WTC11 (cell line): Measurements from ENCODE around the gene SCPEP1. TPM values are rescaled to one million over a fixed set of nuclear protein-coding genes. Genes with fewer than 3 reads are reported as not detected.

Experiments used
- ATAC-seq: fragments of 200-7000 bp; cut with Tn5 transposase; 2 replicates; pipeline ENCODE4 v1.10.0; 2021; ENCODE audit warnings: mild to moderate bottlenecking, moderate library complexity
- CTCF ChIA-PET: fragments of 300-600 bp; sonication (Branson Sonifier 250); formaldehyde crosslinking; loops from one replicate; lab custom pipeline; 2021; ENCODE audit warnings: antibody characterized with exemption; lab: Charles Lee
- POLR2A ChIA-PET: fragments of 350-600 bp; sonication (Branson Sonifier 250); formaldehyde crosslinking; loops from one replicate; lab custom pipeline; 2021; ENCODE audit warnings: antibody characterized with exemption; lab: Charles Lee
- DNase-seq: peaks from one replicate; pipeline ENCODE4 v3.0.0; 2021; ENCODE audit warnings: low spot score
- H3K27ac Mint-ChIP-seq: 2 replicates; pipeline ENCODE4 v1.8.0; 2021; ENCODE audit warnings: mixed read lengths
- H3K27me3 Mint-ChIP-seq: 2 replicates; pipeline ENCODE4 v1.8.0; 2021; ENCODE audit warnings: low read depth, mild to moderate bottlenecking, moderate library complexity, mixed read lengths
- H3K36me3 Mint-ChIP-seq: 2 replicates; pipeline ENCODE4 v1.8.0; 2021; ENCODE audit warnings: mixed read lengths
- H3K4me1 Mint-ChIP-seq: 2 replicates; pipeline ENCODE4 v1.8.0; 2022; ENCODE audit warnings: mixed read lengths
- H3K4me3 Mint-ChIP-seq: 2 replicates; pipeline ENCODE4 v1.8.0; 2021; ENCODE audit warnings: mild to moderate bottlenecking, moderate library complexity, mixed read lengths
- H3K9me3 Mint-ChIP-seq: 2 replicates; pipeline ENCODE4 v1.8.0; 2021; ENCODE audit warnings: mixed read lengths
- ATF1 ChIP-seq: sonication (generic); formaldehyde crosslinking; IDR thresholded peaks from 2 replicates; pipeline ENCODE4 v1.8.1; 2023; ENCODE audit warnings: mild to moderate bottlenecking, moderate library complexity, missing genetic modification reagents
- CBFB ChIP-seq: sonication (generic); formaldehyde crosslinking; IDR thresholded peaks from 2 replicates; pipeline ENCODE4 v1.8.1; 2022; ENCODE audit warnings: mild to moderate bottlenecking, low read depth, missing genetic modification reagents
- CREB1 ChIP-seq: sonication (generic); formaldehyde crosslinking; IDR thresholded peaks from 2 replicates; pipeline ENCODE4 v1.8.0; 2023; ENCODE audit warnings: mild to moderate bottlenecking, missing genetic modification reagents
- EMX1 ChIP-seq: fragments of 250-450 bp; sonication (Bioruptor Pico); IDR thresholded peaks from 2 replicates; pipeline ENCODE4 v1.8.0; 2021; ENCODE audit warnings: mild to moderate bottlenecking
- ETV6 ChIP-seq: sonication (generic); formaldehyde crosslinking; IDR thresholded peaks from 2 replicates; pipeline ENCODE4 v1.8.1; 2022; ENCODE audit warnings: mild to moderate bottlenecking, missing genetic modification reagents
- FOXP1 ChIP-seq: sonication (generic); formaldehyde crosslinking; IDR thresholded peaks from 2 replicates; pipeline ENCODE4 v1.8.0; 2022; ENCODE audit warnings: missing genetic modification reagents, mild to moderate bottlenecking, moderate library complexity, borderline replicate concordance
- GTF2I ChIP-seq: fragments of 250-450 bp; sonication (Bioruptor Pico); conservative IDR thresholded peaks from 2 replicates; pipeline ENCODE4 v1.4.0; 2021; ENCODE audit warnings: mild to moderate bottlenecking
- IRF2 ChIP-seq: sonication (generic); formaldehyde crosslinking; IDR thresholded peaks from 2 replicates; pipeline ENCODE4 v1.8.0; 2022; ENCODE audit warnings: low read depth, missing genetic modification reagents, borderline replicate concordance
- NFATC4 ChIP-seq: fragments of 250-450 bp; sonication (Bioruptor Pico); IDR thresholded peaks from 2 replicates; pipeline ENCODE4 v1.9.0; 2021; ENCODE audit warnings: mild to moderate bottlenecking
- PRRX2 ChIP-seq: fragments of 250-450 bp; sonication (Bioruptor Pico); IDR thresholded peaks from 2 replicates; pipeline ENCODE4 v1.8.0; 2021; ENCODE audit warnings: mild to moderate bottlenecking
- SMAD3 ChIP-seq: sonication (generic); formaldehyde crosslinking; IDR thresholded peaks from 2 replicates; pipeline ENCODE4 v1.8.0; 2022; ENCODE audit warnings: missing genetic modification reagents, mild to moderate bottlenecking, borderline replicate concordance
- TCF7 ChIP-seq: sonication (generic); formaldehyde crosslinking; IDR thresholded peaks from 2 replicates; pipeline ENCODE4 v1.8.0; 2022; ENCODE audit warnings: mild to moderate bottlenecking, low read depth, missing genetic modification reagents, moderate library complexity
- ZBTB21 ChIP-seq: sonication (generic); formaldehyde crosslinking; IDR thresholded peaks from 2 replicates; pipeline ENCODE4 v1.8.1; 2023; ENCODE audit warnings: mild to moderate bottlenecking, missing genetic modification reagents, borderline replicate concordance
- ZNF138 ChIP-seq: sonication (generic); formaldehyde crosslinking; conservative IDR thresholded peaks from 2 replicates; pipeline ENCODE4 v1.8.1; 2022; ENCODE audit warnings: mild to moderate bottlenecking, moderate library complexity, missing genetic modification reagents
- total RNA-seq: library from RNA; stranded (reverse); gene quantifications from 3 replicates; pipeline ENCODE4 v1.2.3, GENCODE V29; 2021
- TF ChIP-seq, protein P1 (sequence below): sonication (generic); formaldehyde crosslinking; IDR thresholded peaks from 2 replicates; pipeline ENCODE4 v1.8.0; 2022; ENCODE audit warnings: mild to moderate bottlenecking, missing genetic modification reagents
- TF ChIP-seq, protein P2 (sequence below): fragments of 250-450 bp; sonication (Bioruptor Pico); IDR thresholded peaks from 2 replicates; pipeline ENCODE4 v1.9.0; 2021; ENCODE audit warnings: mild to moderate bottlenecking
- TF ChIP-seq, protein P3 (sequence below): sonication (generic); formaldehyde crosslinking; IDR thresholded peaks from 2 replicates; pipeline ENCODE4 v1.8.1; 2023; ENCODE audit warnings: mild to moderate bottlenecking, moderate library complexity, missing genetic modification reagents
- TF ChIP-seq, protein P4 (sequence below): sonication (generic); formaldehyde crosslinking; IDR thresholded peaks from 2 replicates; pipeline ENCODE4 v1.8.1; 2022; ENCODE audit warnings: missing genetic modification reagents, borderline replicate concordance
- TF ChIP-seq, protein P5 (sequence below): sonication (generic); formaldehyde crosslinking; IDR thresholded peaks from 2 replicates; pipeline ENCODE4 v1.8.0; 2023; ENCODE audit warnings: missing genetic modification reagents
- TF ChIP-seq, protein P6 (sequence below): sonication (generic); formaldehyde crosslinking; IDR thresholded peaks from 2 replicates; pipeline ENCODE4 v1.8.1; 2022; ENCODE audit warnings: mild to moderate bottlenecking, moderate library complexity, missing genetic modification reagents
- TF ChIP-seq, protein P7 (sequence below): sonication (generic); formaldehyde crosslinking; conservative IDR thresholded peaks from 2 replicates; pipeline ENCODE4 v1.8.1; 2023; ENCODE audit warnings: mild to moderate bottlenecking, low read depth, missing genetic modification reagents, moderate library complexity

The SCPEP1 gene
- total RNA-seq, 1 experiment from 2014 or later, result 49.3 TPM

DNA sequence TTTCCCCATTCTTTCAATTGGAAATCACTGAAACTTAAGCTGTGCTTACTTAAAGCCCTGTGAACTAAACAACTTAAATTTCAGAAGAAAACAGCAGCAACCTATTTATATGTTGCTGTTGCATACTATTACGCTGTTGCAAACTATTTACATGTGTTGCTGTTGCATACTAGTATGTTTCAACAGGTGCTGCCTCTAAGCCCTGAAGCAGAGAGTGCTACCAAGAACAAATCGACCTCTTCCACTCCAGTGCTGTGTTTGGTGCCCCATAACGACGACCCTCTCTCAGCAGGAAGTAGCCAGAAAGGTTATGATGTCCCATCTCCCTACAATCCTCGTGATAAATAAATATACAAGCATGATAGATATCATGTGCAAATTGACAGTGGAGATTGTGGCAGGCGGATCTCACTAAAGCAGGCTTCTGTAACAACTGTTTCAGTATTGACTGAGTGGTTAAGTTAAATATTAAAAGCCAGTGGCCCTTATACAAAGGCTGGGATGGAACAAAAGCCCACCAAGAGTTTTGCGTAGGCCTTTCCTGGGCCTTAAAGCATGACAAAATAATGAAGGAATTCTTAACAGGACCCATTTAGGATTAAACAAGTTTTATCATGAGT, 5.7 kb upstream of the SCPEP1 start:
- Mint-ChIP-seq H3K9me3 (peaks cover 41% of the 10 kb centered on the region), H3K4me3 (no peak overlapping the region), H3K4me1 (peaks cover 22% of the 10 kb centered on the region), H3K27me3 (no peaks in the 10 kb centered on the region), H3K36me3 (peaks cover 33% of the 10 kb centered on the region), H3K27ac (no peak overlapping the region)
- ATAC-seq (no peak), DNase-seq (no peak)
- POLR2A ChIA-PET, result no interaction called here
- no peak for TF ChIP-seq ZNF138 (CRISPR knock-in tag)
- no peak for TF ChIP-seq ZBTB21
- TF ChIP-seq PRRX2 (CRISPR knock-in tag), result no peak
- no peak for TF ChIP-seq IRF2 (CRISPR knock-in tag)
- no peak for TF ChIP-seq CREB1 (CRISPR knock-in tag)
- TF ChIP-seq, protein P1, sequence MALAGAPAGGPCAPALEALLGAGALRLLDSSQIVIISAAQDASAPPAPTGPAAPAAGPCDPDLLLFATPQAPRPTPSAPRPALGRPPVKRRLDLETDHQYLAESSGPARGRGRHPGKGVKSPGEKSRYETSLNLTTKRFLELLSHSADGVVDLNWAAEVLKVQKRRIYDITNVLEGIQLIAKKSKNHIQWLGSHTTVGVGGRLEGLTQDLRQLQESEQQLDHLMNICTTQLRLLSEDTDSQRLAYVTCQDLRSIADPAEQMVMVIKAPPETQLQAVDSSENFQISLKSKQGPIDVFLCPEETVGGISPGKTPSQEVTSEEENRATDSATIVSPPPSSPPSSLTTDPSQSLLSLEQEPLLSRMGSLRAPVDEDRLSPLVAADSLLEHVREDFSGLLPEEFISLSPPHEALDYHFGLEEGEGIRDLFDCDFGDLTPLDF (CRISPR knock-in tag), result no peak
- no peak for TF ChIP-seq GTF2I (CRISPR knock-in tag)
- no peak for TF ChIP-seq NFATC4 (CRISPR knock-in tag)
- TF ChIP-seq, protein P2, sequence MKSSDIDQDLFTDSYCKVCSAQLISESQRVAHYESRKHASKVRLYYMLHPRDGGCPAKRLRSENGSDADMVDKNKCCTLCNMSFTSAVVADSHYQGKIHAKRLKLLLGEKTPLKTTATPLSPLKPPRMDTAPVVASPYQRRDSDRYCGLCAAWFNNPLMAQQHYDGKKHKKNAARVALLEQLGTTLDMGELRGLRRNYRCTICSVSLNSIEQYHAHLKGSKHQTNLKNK (CRISPR knock-in tag), result no peak
- TF ChIP-seq CBFB, result no peak
- TF ChIP-seq ATF1 (CRISPR knock-in tag), result no peak
- TF ChIP-seq TCF7 (CRISPR knock-in tag), result no peak
- TF ChIP-seq, protein P3, sequence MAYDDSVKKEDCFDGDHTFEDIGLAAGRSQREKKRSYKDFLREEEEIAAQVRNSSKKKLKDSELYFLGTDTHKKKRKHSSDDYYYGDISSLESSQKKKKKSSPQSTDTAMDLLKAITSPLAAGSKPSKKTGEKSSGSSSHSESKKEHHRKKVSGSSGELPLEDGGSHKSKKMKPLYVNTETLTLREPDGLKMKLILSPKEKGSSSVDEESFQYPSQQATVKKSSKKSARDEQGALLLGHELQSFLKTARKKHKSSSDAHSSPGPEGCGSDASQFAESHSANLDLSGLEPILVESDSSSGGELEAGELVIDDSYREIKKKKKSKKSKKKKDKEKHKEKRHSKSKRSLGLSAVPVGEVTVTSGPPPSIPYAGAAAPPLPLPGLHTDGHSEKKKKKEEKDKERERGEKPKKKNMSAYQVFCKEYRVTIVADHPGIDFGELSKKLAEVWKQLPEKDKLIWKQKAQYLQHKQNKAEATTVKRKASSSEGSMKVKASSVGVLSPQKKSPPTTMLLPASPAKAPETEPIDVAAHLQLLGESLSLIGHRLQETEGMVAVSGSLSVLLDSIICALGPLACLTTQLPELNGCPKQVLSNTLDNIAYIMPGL (CRISPR knock-in tag), result no peak
- TF ChIP-seq, all 79 proteins: peak for 0
- CTCF ChIA-PET, result no interaction called here

DNA sequence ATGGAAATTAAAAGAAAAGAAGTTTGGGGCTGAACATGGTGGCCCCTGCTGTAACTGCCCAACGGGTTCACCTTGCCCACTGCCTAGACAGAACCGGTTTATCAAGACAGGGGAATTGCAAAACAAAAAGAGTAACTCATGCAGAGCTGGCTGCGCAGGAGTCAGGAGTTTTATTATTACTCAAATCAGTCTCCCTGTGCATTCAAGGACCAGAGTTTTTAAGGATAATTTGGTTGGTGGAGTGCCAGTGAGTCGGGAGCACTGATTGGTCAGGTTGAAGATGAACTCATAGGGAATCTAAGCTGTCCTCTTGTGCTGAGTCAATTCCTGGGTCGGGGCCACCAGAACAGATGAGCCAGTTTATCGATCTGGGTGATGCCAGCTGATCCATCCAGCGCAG, 4.4 kb upstream of the SCPEP1 start:
- peaks cover 41% of the 10 kb centered on the region for H3K9me3 Mint-ChIP-seq
- no peak for DNase-seq
- H3K4me1 Mint-ChIP-seq, result peaks cover 29% of the 10 kb centered on the region
- no peak overlapping the region for H3K4me3 Mint-ChIP-seq
- CTCF ChIA-PET, result no interaction called here
- H3K27ac Mint-ChIP-seq, result no peak overlapping the region
- POLR2A ChIA-PET, result no interaction called here
- ATAC-seq, result no peak
- H3K36me3 Mint-ChIP-seq, result peaks cover 33% of the 10 kb centered on the region
- H3K27me3 Mint-ChIP-seq, result no peaks in the 10 kb centered on the region
- TF ChIP-seq, protein P1 (CRISPR knock-in tag), result no peak
- TF ChIP-seq IRF2 (CRISPR knock-in tag) (no peak), ETV6 (no peak), EMX1 (CRISPR knock-in tag) (no peak), FOXP1 (no peak), NFATC4 (CRISPR knock-in tag) (no peak), SMAD3 (CRISPR knock-in tag) (no peak)
- TF ChIP-seq, protein P4, sequence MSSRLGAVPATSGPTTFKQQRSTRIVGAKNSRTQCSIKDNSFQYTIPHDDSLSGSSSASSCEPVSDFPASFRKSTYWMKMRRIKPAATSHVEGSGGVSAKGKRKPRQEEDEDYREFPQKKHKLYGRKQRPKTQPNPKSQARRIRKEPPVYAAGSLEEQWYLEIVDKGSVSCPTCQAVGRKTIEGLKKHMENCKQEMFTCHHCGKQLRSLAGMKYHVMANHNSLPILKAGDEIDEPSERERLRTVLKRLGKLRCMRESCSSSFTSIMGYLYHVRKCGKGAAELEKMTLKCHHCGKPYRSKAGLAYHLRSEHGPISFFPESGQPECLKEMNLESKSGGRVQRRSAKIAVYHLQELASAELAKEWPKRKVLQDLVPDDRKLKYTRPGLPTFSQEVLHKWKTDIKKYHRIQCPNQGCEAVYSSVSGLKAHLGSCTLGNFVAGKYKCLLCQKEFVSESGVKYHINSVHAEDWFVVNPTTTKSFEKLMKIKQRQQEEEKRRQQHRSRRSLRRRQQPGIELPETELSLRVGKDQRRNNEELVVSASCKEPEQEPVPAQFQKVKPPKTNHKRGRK, result no peak
- TF ChIP-seq, protein P5, sequence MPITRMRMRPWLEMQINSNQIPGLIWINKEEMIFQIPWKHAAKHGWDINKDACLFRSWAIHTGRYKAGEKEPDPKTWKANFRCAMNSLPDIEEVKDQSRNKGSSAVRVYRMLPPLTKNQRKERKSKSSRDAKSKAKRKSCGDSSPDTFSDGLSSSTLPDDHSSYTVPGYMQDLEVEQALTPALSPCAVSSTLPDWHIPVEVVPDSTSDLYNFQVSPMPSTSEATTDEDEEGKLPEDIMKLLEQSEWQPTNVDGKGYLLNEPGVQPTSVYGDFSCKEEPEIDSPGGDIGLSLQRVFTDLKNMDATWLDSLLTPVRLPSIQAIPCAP (CRISPR knock-in tag), result no peak
- TF ChIP-seq, protein P6, sequence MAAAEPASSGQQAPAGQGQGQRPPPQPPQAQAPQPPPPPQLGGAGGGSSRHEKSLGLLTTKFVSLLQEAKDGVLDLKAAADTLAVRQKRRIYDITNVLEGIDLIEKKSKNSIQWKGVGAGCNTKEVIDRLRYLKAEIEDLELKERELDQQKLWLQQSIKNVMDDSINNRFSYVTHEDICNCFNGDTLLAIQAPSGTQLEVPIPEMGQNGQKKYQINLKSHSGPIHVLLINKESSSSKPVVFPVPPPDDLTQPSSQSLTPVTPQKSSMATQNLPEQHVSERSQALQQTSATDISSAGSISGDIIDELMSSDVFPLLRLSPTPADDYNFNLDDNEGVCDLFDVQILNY, result no peak
- TF ChIP-seq, protein P7, sequence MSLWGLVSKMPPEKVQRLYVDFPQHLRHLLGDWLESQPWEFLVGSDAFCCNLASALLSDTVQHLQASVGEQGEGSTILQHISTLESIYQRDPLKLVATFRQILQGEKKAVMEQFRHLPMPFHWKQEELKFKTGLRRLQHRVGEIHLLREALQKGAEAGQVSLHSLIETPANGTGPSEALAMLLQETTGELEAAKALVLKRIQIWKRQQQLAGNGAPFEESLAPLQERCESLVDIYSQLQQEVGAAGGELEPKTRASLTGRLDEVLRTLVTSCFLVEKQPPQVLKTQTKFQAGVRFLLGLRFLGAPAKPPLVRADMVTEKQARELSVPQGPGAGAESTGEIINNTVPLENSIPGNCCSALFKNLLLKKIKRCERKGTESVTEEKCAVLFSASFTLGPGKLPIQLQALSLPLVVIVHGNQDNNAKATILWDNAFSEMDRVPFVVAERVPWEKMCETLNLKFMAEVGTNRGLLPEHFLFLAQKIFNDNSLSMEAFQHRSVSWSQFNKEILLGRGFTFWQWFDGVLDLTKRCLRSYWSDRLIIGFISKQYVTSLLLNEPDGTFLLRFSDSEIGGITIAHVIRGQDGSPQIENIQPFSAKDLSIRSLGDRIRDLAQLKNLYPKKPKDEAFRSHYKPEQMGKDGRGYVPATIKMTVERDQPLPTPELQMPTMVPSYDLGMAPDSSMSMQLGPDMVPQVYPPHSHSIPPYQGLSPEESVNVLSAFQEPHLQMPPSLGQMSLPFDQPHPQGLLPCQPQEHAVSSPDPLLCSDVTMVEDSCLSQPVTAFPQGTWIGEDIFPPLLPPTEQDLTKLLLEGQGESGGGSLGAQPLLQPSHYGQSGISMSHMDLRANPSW (CRISPR knock-in tag), result no peak
